Activated T-helper 17 cell treated with anti-CD3 and anti-CD28 coated beads, Interleukin-2, amount 50 U/mL, for 72 hours (primary cell): Measurements from ENCODE around the gene UBAC1. TPM values are rescaled to one million over a fixed set of nuclear protein-coding genes. Genes with fewer than 3 reads are reported as not detected.
A peak's percentile ranks its signal among the peaks of the same experiment; 100 is the strongest.
"Not testable (repeated sequence)": the region's sequence is repeated elsewhere in the genome, so short reads cannot be mapped to it uniquely, and the experiment has no call there.

Experiments used
- ATAC-seq: fragments of 150-1000 bp; cut with Tn5 transposase; replicated peaks from 2 replicates; pipeline ENCODE4 v1.10.0; 2021; ENCODE audit warnings: mild to moderate bottlenecking, moderate library complexity
- H3K27ac Mint-ChIP-seq: one replicate; pipeline ENCODE4 v1.8.0; 2022; ENCODE audit warnings: mixed read lengths
- H3K27me3 Mint-ChIP-seq: one replicate; pipeline ENCODE4 v1.8.0; 2022; ENCODE audit warnings: mixed read lengths
- H3K36me3 Mint-ChIP-seq: one replicate; pipeline ENCODE4 v1.8.0; 2022; ENCODE audit warnings: low read depth, mild to moderate bottlenecking, mixed read lengths
- H3K4me1 Mint-ChIP-seq: one replicate; pipeline ENCODE4 v1.8.0; 2022; ENCODE audit warnings: mixed read lengths
- H3K4me3 Mint-ChIP-seq: one replicate; pipeline ENCODE4 v1.8.0; 2022; ENCODE audit warnings: mild to moderate bottlenecking, mixed read lengths
- H3K9me3 Mint-ChIP-seq: one replicate; pipeline ENCODE4 v1.8.0; 2022; ENCODE audit warnings: mixed read lengths
- total RNA-seq, 2 donors: library from RNA; stranded (reverse); gene quantifications; one replicate each; pipeline ENCODE4 v1.2.3, GENCODE V29; 2022

Gene UBAC1
- total RNA-seq, 2 donors from 2014 or later: 37.8 to 39.8 TPM

- ATAC-seq: no peak
- Mint-ChIP-seq H3K9me3 (no peaks in the 10 kb centered on the region), H3K4me1 (peaks cover 5% of the 10 kb centered on the region), H3K27ac (no peak overlapping the region), H3K4me3 (no peak overlapping the region), H3K36me3 (no peaks in the 10 kb centered on the region), H3K27me3 (no peaks in the 10 kb centered on the region)
Measured at GRCh38 chr9:135975834-135976233, 14.7 kb upstream of the UBAC1 start.

- Mint-ChIP-seq H3K36me3 (no peaks in the 10 kb centered on the region), H3K9me3 (no peaks in the 10 kb centered on the region), H3K4me3 (no peak overlapping the region), H3K27ac (no peak overlapping the region), H3K27me3 (no peaks in the 10 kb centered on the region), H3K4me1 (peaks cover 5% of the 10 kb centered on the region)
- ATAC-seq: no peak
Measured at GRCh38 chr9:135974220-135974573, 13.0 kb upstream of the UBAC1 start.

- Mint-ChIP-seq H3K36me3 (no peaks in the 10 kb centered on the region), H3K4me1 (peaks cover 5% of the 10 kb centered on the region), H3K27ac (no peak overlapping the region), H3K27me3 (no peaks in the 10 kb centered on the region), H3K4me3 (no peak overlapping the region), H3K9me3 (no peaks in the 10 kb centered on the region)
- no peak for ATAC-seq
Measured at GRCh38 chr9:135973277-135974219, 12.4 kb upstream of the UBAC1 start.

GRCh38 chr9:135971892-135972291, 10.7 kb upstream of the UBAC1 start:
- Mint-ChIP-seq H3K27ac (no peak overlapping the region), H3K4me1 (peaks cover 13% of the 10 kb centered on the region), H3K4me3 (no peak overlapping the region), H3K27me3 (peaks cover 3% of the 10 kb centered on the region), H3K9me3 (no peaks in the 10 kb centered on the region), H3K36me3 (no peaks in the 10 kb centered on the region)
- peak; percentile 35 for ATAC-seq

GRCh38 chr9:135971111-135971766, 10.1 kb upstream of the UBAC1 start:
- peaks cover 8% of the 10 kb centered on the region for H3K4me1 Mint-ChIP-seq
- no peak for ATAC-seq

GRCh38 chr9:135970128-135970815, 9.1 kb upstream of the UBAC1 start:
- no peak overlapping the region for H3K4me3 Mint-ChIP-seq
- peaks cover 8% of the 10 kb centered on the region for H3K4me1 Mint-ChIP-seq
- no peaks in the 10 kb centered on the region for H3K36me3 Mint-ChIP-seq
- H3K27me3 Mint-ChIP-seq: peaks cover 3% of the 10 kb centered on the region
- H3K27ac Mint-ChIP-seq: no peak overlapping the region
- no peak for ATAC-seq
- no peaks in the 10 kb centered on the region for H3K9me3 Mint-ChIP-seq

More at GRCh38 chr9:135971111-135971766, 10.1 kb upstream of the UBAC1 start:
- peaks cover 3% of the 10 kb centered on the region for H3K27me3 Mint-ChIP-seq
- H3K4me3 Mint-ChIP-seq: no peak overlapping the region
- no peak overlapping the region for H3K27ac Mint-ChIP-seq
- no peaks in the 10 kb centered on the region for H3K9me3 Mint-ChIP-seq
- no peaks in the 10 kb centered on the region for H3K36me3 Mint-ChIP-seq

GRCh38 chr9:135969064-135969683, 8.0 kb upstream of the UBAC1 start:
- no peak overlapping the region for H3K27ac Mint-ChIP-seq
- H3K27me3 Mint-ChIP-seq: peaks cover 3% of the 10 kb centered on the region
- H3K9me3 Mint-ChIP-seq: no peaks in the 10 kb centered on the region
- no peak overlapping the region for H3K4me3 Mint-ChIP-seq
- H3K36me3 Mint-ChIP-seq: no peaks in the 10 kb centered on the region
- no peak for ATAC-seq
- peaks cover 8% of the 10 kb centered on the region for H3K4me1 Mint-ChIP-seq

- Mint-ChIP-seq H3K36me3 (no peaks in the 10 kb centered on the region), H3K9me3 (no peaks in the 10 kb centered on the region), H3K27ac (no peak overlapping the region), H3K4me1 (peaks cover 8% of the 10 kb centered on the region), H3K27me3 (peaks cover 3% of the 10 kb centered on the region), H3K4me3 (no peak overlapping the region)
- ATAC-seq: no peak
Measured at GRCh38 chr9:135968601-135969000, 7.4 kb upstream of the UBAC1 start.

GRCh38 chr9:135968083-135968476, 6.9 kb upstream of the UBAC1 start:
- ATAC-seq: no peak
- Mint-ChIP-seq H3K4me1 (peaks cover 8% of the 10 kb centered on the region), H3K9me3 (no peaks in the 10 kb centered on the region), H3K4me3 (no peak overlapping the region), H3K36me3 (no peaks in the 10 kb centered on the region), H3K27me3 (peaks cover 3% of the 10 kb centered on the region), H3K27ac (no peak overlapping the region)

- not testable (repeated sequence) for H3K36me3 Mint-ChIP-seq, H3K27ac Mint-ChIP-seq, ATAC-seq, H3K9me3 Mint-ChIP-seq, H3K4me3 Mint-ChIP-seq, H3K27me3 Mint-ChIP-seq
- peaks cover 18% of the 10 kb centered on the region for H3K4me1 Mint-ChIP-seq
Measured at GRCh38 chr9:135966916-135967260, 5.7 kb upstream of the UBAC1 start.

- Mint-ChIP-seq H3K27ac (no peak overlapping the region), H3K9me3 (no peaks in the 10 kb centered on the region), H3K4me1 (peaks cover 22% of the 10 kb centered on the region), H3K36me3 (no peaks in the 10 kb centered on the region), H3K27me3 (peaks cover 3% of the 10 kb centered on the region), H3K4me3 (no peak overlapping the region)
- no peak for ATAC-seq
Measured at GRCh38 chr9:135965124-135965756, 4.1 kb upstream of the UBAC1 start.

GRCh38 chr9:135963938-135964337, 2.8 kb upstream of the UBAC1 start:
- H3K4me3 Mint-ChIP-seq: no peak overlapping the region
- no peaks in the 10 kb centered on the region for H3K9me3 Mint-ChIP-seq
- no peak for ATAC-seq
- H3K4me1 Mint-ChIP-seq: peaks cover 26% of the 10 kb centered on the region
- no peak overlapping the region for H3K27ac Mint-ChIP-seq
- peaks cover 3% of the 10 kb centered on the region for H3K27me3 Mint-ChIP-seq
- H3K36me3 Mint-ChIP-seq: no peaks in the 10 kb centered on the region

- Mint-ChIP-seq H3K27ac (peak overlapping the region; percentile 1), H3K27me3 (peaks cover 3% of the 10 kb centered on the region), H3K36me3 (no peaks in the 10 kb centered on the region), H3K4me3 (no peak overlapping the region), H3K9me3 (no peaks in the 10 kb centered on the region), H3K4me1 (peaks cover 26% of the 10 kb centered on the region)
- no peak for ATAC-seq
Measured at GRCh38 chr9:135963338-135963737, 2.2 kb upstream of the UBAC1 start.

- no peaks in the 10 kb centered on the region for H3K36me3 Mint-ChIP-seq
- peak overlapping the region; percentile 86 for H3K4me3 Mint-ChIP-seq
- H3K4me1 Mint-ChIP-seq: peaks cover 25% of the 10 kb centered on the region
- peaks cover 3% of the 10 kb centered on the region for H3K27me3 Mint-ChIP-seq
- H3K9me3 Mint-ChIP-seq: no peaks in the 10 kb centered on the region
- no peak for ATAC-seq
- H3K27ac Mint-ChIP-seq: peak overlapping the region; percentile 1
Measured at GRCh38 chr9:135962696-135963307, 1.6 kb upstream of the UBAC1 start.
